HepG2 (cell line): ENCODE results near the gene PPP3R2.

ENCODE experiments used
- EZH2 ChIP-seq: conservative IDR thresholded peaks from 2 replicates; pipeline ENCODE4 v1.6.1; 2012; ENCODE audit warnings: mild to moderate bottlenecking, low read depth, low read length, moderate library complexity
- HOXA9 ChIP-seq: sonication (generic); formaldehyde crosslinking; IDR thresholded peaks from 2 replicates; pipeline ENCODE4 v1.8.1; 2022; ENCODE audit warnings: missing genetic modification reagents, mild to moderate bottlenecking, moderate library complexity, borderline replicate concordance
- KLF12 ChIP-seq: sonication (generic); formaldehyde crosslinking; IDR thresholded peaks from 2 replicates; pipeline ENCODE4 v1.4.0; 2020; ENCODE audit warnings: missing genetic modification reagents, borderline replicate concordance
- KLF9 ChIP-seq: IDR thresholded peaks from 2 replicates; pipeline ENCODE4 v1.6.1; 2016; ENCODE audit warnings: low read depth
- POLR2A ChIP-seq, 2 experiments: IDR thresholded peaks; 2 replicates each; pipeline ENCODE4 v1.6.1; 2011; ENCODE audit warnings: low read depth in 2 of 2, low read length in 2 of 2, mild to moderate bottlenecking in 1 of 2, moderate library complexity in 1 of 2; ENCODE audit not compliant: insufficient read depth in 1 of 2
- SIN3A ChIP-seq: IDR thresholded peaks from 2 replicates; pipeline ENCODE4 v1.6.1; 2011; ENCODE audit warnings: low read depth, mild to moderate bottlenecking, control low read depth, low read length, borderline replicate concordance
- SIX4 ChIP-seq: sonication (generic); formaldehyde crosslinking; IDR thresholded peaks from 2 replicates; pipeline ENCODE4 v1.4.0; 2020; ENCODE audit warnings: missing genetic modification reagents
- ZBTB21 ChIP-seq: sonication (generic); formaldehyde crosslinking; IDR thresholded peaks from 2 replicates; pipeline ENCODE4 v1.4.0; 2020; ENCODE audit warnings: missing genetic modification reagents
- ZFP62 ChIP-seq: sonication (generic); formaldehyde crosslinking; IDR thresholded peaks from 2 replicates; pipeline ENCODE4 v1.4.0; 2020; ENCODE audit warnings: missing genetic modification reagents
- TF ChIP-seq, protein P1 (sequence below): sonication (generic); formaldehyde crosslinking; IDR thresholded peaks from 2 replicates; pipeline ENCODE4 v1.5.0; 2020; ENCODE audit warnings: mild to moderate bottlenecking, missing genetic modification reagents, moderate library complexity
- TF ChIP-seq, protein P2 (sequence below): IDR thresholded peaks from 2 replicates; pipeline ENCODE4 v1.4.0; 2020; ENCODE audit warnings: mild to moderate bottlenecking, missing genetic modification reagents

DNA sequence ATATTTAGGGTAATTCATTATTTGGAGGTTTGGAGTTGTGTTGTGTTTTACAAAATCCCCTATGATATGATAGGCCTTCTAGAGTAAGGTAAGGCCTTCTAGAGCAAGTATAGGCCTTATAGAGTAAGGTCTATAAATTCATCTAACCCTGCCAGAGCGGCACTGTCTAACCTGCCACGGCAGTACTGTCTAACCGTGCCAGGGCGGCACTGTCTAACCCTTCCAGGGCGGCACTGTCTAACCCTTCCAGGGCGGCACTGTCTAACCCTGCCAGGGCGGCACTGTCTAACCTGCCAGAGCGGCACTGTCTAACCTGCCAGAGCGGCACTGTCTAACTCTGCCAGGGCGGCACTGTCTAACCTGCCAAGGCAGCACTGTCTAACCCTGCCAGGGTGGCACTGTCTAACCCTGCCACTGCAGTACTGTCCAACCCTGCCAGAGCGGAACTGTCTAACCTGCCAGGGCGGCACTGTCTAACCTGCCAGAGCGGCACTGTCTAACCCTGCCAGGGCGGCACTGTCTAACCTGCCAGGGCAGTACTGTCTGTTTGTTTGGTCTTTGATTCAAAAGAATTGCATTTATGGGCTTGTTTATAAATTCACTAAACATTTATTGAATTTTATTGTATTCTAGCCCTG is 51.6 kb downstream of the PPP3R2 start:
- TF ChIP-seq ZBTB21 (CRISPR knock-in tag) (no peak), KLF9 (CRISPR knock-in tag) (no peak), ZFP62 (CRISPR knock-in tag) (no peak), EZH2 (no peak), SIN3A (no peak), KLF12 (no peak), HOXA9 (CRISPR knock-in tag) (no peak), SIX4 (CRISPR knock-in tag) (no peak), POLR2A (IDR thresholded peaks at IDR 0.05; ENCODE audit: insufficient read depth in 1 of 2, low read depth in 2 of 2, low read length in 2 of 2) (no peak)
- TF ChIP-seq, protein P1, sequence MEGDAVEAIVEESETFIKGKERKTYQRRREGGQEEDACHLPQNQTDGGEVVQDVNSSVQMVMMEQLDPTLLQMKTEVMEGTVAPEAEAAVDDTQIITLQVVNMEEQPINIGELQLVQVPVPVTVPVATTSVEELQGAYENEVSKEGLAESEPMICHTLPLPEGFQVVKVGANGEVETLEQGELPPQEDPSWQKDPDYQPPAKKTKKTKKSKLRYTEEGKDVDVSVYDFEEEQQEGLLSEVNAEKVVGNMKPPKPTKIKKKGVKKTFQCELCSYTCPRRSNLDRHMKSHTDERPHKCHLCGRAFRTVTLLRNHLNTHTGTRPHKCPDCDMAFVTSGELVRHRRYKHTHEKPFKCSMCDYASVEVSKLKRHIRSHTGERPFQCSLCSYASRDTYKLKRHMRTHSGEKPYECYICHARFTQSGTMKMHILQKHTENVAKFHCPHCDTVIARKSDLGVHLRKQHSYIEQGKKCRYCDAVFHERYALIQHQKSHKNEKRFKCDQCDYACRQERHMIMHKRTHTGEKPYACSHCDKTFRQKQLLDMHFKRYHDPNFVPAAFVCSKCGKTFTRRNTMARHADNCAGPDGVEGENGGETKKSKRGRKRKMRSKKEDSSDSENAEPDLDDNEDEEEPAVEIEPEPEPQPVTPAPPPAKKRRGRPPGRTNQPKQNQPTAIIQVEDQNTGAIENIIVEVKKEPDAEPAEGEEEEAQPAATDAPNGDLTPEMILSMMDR (CRISPR knock-in tag) = no peak
- TF ChIP-seq, protein P2, sequence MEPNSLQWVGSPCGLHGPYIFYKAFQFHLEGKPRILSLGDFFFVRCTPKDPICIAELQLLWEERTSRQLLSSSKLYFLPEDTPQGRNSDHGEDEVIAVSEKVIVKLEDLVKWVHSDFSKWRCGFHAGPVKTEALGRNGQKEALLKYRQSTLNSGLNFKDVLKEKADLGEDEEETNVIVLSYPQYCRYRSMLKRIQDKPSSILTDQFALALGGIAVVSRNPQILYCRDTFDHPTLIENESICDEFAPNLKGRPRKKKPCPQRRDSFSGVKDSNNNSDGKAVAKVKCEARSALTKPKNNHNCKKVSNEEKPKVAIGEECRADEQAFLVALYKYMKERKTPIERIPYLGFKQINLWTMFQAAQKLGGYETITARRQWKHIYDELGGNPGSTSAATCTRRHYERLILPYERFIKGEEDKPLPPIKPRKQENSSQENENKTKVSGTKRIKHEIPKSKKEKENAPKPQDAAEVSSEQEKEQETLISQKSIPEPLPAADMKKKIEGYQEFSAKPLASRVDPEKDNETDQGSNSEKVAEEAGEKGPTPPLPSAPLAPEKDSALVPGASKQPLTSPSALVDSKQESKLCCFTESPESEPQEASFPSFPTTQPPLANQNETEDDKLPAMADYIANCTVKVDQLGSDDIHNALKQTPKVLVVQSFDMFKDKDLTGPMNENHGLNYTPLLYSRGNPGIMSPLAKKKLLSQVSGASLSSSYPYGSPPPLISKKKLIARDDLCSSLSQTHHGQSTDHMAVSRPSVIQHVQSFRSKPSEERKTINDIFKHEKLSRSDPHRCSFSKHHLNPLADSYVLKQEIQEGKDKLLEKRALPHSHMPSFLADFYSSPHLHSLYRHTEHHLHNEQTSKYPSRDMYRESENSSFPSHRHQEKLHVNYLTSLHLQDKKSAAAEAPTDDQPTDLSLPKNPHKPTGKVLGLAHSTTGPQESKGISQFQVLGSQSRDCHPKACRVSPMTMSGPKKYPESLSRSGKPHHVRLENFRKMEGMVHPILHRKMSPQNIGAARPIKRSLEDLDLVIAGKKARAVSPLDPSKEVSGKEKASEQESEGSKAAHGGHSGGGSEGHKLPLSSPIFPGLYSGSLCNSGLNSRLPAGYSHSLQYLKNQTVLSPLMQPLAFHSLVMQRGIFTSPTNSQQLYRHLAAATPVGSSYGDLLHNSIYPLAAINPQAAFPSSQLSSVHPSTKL (CRISPR knock-in tag) = no peak
